IMR-90 (cell line): Measurements from ENCODE around the gene GAS7. TPM values are rescaled to one million over a fixed set of nuclear protein-coding genes. Genes with fewer than 3 reads are reported as not detected.

ENCODE experiments used
- ATAC-seq: fragments of 200-7000 bp; cut with Tn5 transposase; 2 replicates; pipeline ENCODE4 v1.9.1; 2020; ENCODE audit warnings: low read depth, mild to moderate bottlenecking, moderate library complexity
- BruUV-seq: library from RNA; stranded (reverse); fragments of 400-500 nt; replicated peaks from 2 replicates; lab custom pipeline; 2021; lab: Mats Ljungman, UMichigan
- CTCF ChIA-PET: fragments of 300-600 bp; formaldehyde crosslinking; extraction: SDS; loops from one replicate; lab custom pipeline; 2021; ENCODE audit warnings: antibody characterized with exemption; lab: Yijun Ruan, JAX
- POLR2A ChIA-PET: fragments of 300-600 bp; sonication (Branson Sonifier 250); formaldehyde crosslinking; loops from one replicate; lab custom pipeline; 2022; ENCODE audit warnings: antibody characterized with exemption; ENCODE audit not compliant: unreplicated experiment; lab: Charles Lee
- DNase-seq: peaks from one replicate; pipeline ENCODE4 v3.0.0; 2013
- H2AFZ ChIP-seq: replicated peaks from 2 replicates; pipeline ENCODE3; 2013; ENCODE audit warnings: low read length, mild to moderate bottlenecking; ENCODE audit not compliant: poor library complexity
- H2AK5ac ChIP-seq: 2 replicates; pipeline ENCODE4 v1.6.1; 2013; ENCODE audit warnings: low read depth, low read length, inconsistent platforms
- H2AK9ac ChIP-seq: replicated peaks from 2 replicates; pipeline ENCODE3; 2013; ENCODE audit warnings: mild to moderate bottlenecking, low read depth, low read length, moderate library complexity; ENCODE audit not compliant: poor library complexity
- H2BK120ac ChIP-seq: 2 replicates; pipeline ENCODE4 v1.6.1; 2013; ENCODE audit warnings: low read depth, low read length, inconsistent platforms
- H2BK15ac ChIP-seq: 3 replicates; pipeline ENCODE4 v1.6.1; 2013; ENCODE audit warnings: low read depth, low read length, inconsistent platforms
- H2BK20ac ChIP-seq: 2 replicates; pipeline ENCODE4 v1.6.1; 2013; ENCODE audit warnings: low read depth, mild to moderate bottlenecking, inconsistent platforms, low read length, moderate library complexity
- H2BK5ac ChIP-seq: 2 replicates; pipeline ENCODE4 v1.6.1; 2013; ENCODE audit warnings: mild to moderate bottlenecking, low read depth, low read length, inconsistent platforms; ENCODE audit not compliant: poor library complexity, severe bottlenecking
- H3K14ac ChIP-seq: replicated peaks from 2 replicates; pipeline ENCODE4 v1.6.1; 2013; ENCODE audit warnings: low read depth, low read length, inconsistent platforms
- H3K18ac ChIP-seq: 2 replicates; pipeline ENCODE4 v1.6.1; 2013; ENCODE audit warnings: low read depth, low read length, control low read depth
- H3K23ac ChIP-seq: 2 replicates; pipeline ENCODE4 v1.6.1; 2013; ENCODE audit warnings: low read depth, low read length, inconsistent platforms
- H3K27ac ChIP-seq: 2 replicates; pipeline ENCODE4 v1.5.1; 2013; ENCODE audit warnings: mild to moderate bottlenecking, control low read depth, low read length; ENCODE audit not compliant: insufficient read depth
- H3K27me3 ChIP-seq: 2 replicates; pipeline ENCODE4 v1.6.1; 2013; ENCODE audit warnings: low read length; ENCODE audit not compliant: control insufficient read depth, insufficient read depth
- H3K36me3 ChIP-seq: 2 replicates; pipeline ENCODE4 v1.6.1; 2013; ENCODE audit warnings: low read length, mixed read lengths; ENCODE audit not compliant: control insufficient read depth, insufficient read depth
- H3K4ac ChIP-seq: 2 replicates; pipeline ENCODE4 v1.6.1; 2013; ENCODE audit warnings: low read depth, low read length, inconsistent platforms
- H3K4me1 ChIP-seq: 2 replicates; pipeline ENCODE4 v1.6.1; 2013; ENCODE audit warnings: low read length, mixed read lengths; ENCODE audit not compliant: control insufficient read depth, insufficient read depth
- H3K4me2 ChIP-seq: 2 replicates; pipeline ENCODE4 v1.6.1; 2013; ENCODE audit warnings: low read depth, mild to moderate bottlenecking, control low read depth, low read length, moderate library complexity
- H3K4me3 ChIP-seq: 2 replicates; pipeline ENCODE4 v1.5.1; 2013; ENCODE audit warnings: low read depth, mild to moderate bottlenecking, control low read depth, low read length, moderate library complexity; ENCODE audit not compliant: insufficient read depth
- H3K56ac ChIP-seq: 2 replicates; pipeline ENCODE4 v1.6.1; 2013; ENCODE audit warnings: low read length, inconsistent platforms; ENCODE audit not compliant: insufficient read depth; ENCODE audit errors: extremely low read depth
- H3K79me1 ChIP-seq, 2 experiments: 2 replicates each; pipeline ENCODE4 v1.6.1; 2013; ENCODE audit warnings: low read length in 2 of 2, inconsistent platforms in 1 of 2, low read depth in 1 of 2
- H3K9ac ChIP-seq: 2 replicates; pipeline ENCODE4 v1.6.1; 2013; ENCODE audit warnings: low read depth, low read length, control low read depth
- H3K9me1 ChIP-seq: 2 replicates; pipeline ENCODE4 v1.6.1; 2013; ENCODE audit warnings: low read length, inconsistent platforms; ENCODE audit not compliant: insufficient read depth
- H3K9me3 ChIP-seq: 2 replicates; pipeline ENCODE4 v1.6.1; 2013; ENCODE audit warnings: low read length; ENCODE audit not compliant: control insufficient read depth, insufficient read depth
- H4K20me1 ChIP-seq: 2 replicates; pipeline ENCODE4 v1.6.1; 2013; ENCODE audit warnings: low read length, inconsistent platforms; ENCODE audit not compliant: insufficient read depth
- H4K5ac ChIP-seq: 2 replicates; pipeline ENCODE4 v1.6.1; 2013; ENCODE audit warnings: mild to moderate bottlenecking, low read depth, low read length, control low read depth
- H4K8ac ChIP-seq, 2 experiments: 2 replicates each; pipeline ENCODE4 v1.6.1; 2013; ENCODE audit warnings: low read depth in 2 of 2, low read length in 2 of 2, control low read depth in 1 of 2, inconsistent platforms in 1 of 2
- H4K91ac ChIP-seq: 2 replicates; pipeline ENCODE4 v1.6.1; 2013; ENCODE audit warnings: low read depth, low read length, inconsistent platforms; ENCODE audit not compliant: insufficient read depth
- BHLHE40 ChIP-seq: fragments of 150-350 bp; IDR thresholded peaks from 2 replicates; pipeline ENCODE4 v1.6.1; 2016; ENCODE audit warnings: mild to moderate bottlenecking, low read depth, low read length
- CEBPB ChIP-seq: IDR thresholded peaks from 2 replicates; pipeline ENCODE4 v1.6.1; 2012; ENCODE audit warnings: low read depth, low read length, improper control_type of control experiment
- CHD1 ChIP-seq: IDR thresholded peaks from 2 replicates; pipeline ENCODE4 v1.6.1; 2012; ENCODE audit warnings: low read depth, low read length, improper control_type of control experiment
- FOS ChIP-seq: fragments of 150-350 bp; IDR thresholded peaks from 2 replicates; pipeline ENCODE4 v1.6.1; 2016; ENCODE audit warnings: low read depth, low read length
- MAFK ChIP-seq: IDR thresholded peaks from 2 replicates; pipeline ENCODE4 v1.6.1; 2012; ENCODE audit warnings: low read depth, low read length, improper control_type of control experiment
- MAZ ChIP-seq: IDR thresholded peaks from 2 replicates; pipeline ENCODE4 v1.6.1; 2012; ENCODE audit warnings: low read depth, mild to moderate bottlenecking, low read length, improper control_type of control experiment, moderate library complexity, borderline replicate concordance
- MXI1 ChIP-seq: IDR thresholded peaks from 2 replicates; pipeline ENCODE4 v1.6.1; 2012; ENCODE audit warnings: low read depth, mild to moderate bottlenecking, low read length, moderate library complexity, borderline replicate concordance
- NFE2L2 ChIP-seq: fragments of 150-350 bp; IDR thresholded peaks from 2 replicates; pipeline ENCODE4 v1.6.1; 2016; ENCODE audit warnings: low read depth, mild to moderate bottlenecking, low read length
- POLR2A ChIP-seq: IDR thresholded peaks from 2 replicates; pipeline ENCODE4 v1.6.1; 2012; ENCODE audit warnings: mild to moderate bottlenecking, low read depth, low read length
- RAD21 ChIP-seq: IDR thresholded peaks from 2 replicates; pipeline ENCODE4 v1.6.1; 2012; ENCODE audit warnings: low read length, improper control_type of control experiment
- RCOR1 ChIP-seq: IDR thresholded peaks from 2 replicates; pipeline ENCODE4 v1.6.1; 2012; ENCODE audit warnings: mild to moderate bottlenecking, low read length, improper control_type of control experiment; ENCODE audit not compliant: insufficient replicate concordance
- SMC3 ChIP-seq: fragments of 150-350 bp; IDR thresholded peaks from 2 replicates; pipeline ENCODE4 v1.6.1; 2016; ENCODE audit warnings: low read depth, mild to moderate bottlenecking, antibody characterized with exemption, low read length, moderate library complexity
- WGBS, 2 experiments: methylation state at CpG; one replicate each; pipeline versions ENCODE4 v1.1.5 to v1.1.7; 2013; ENCODE audit warnings: missing lambda C conversion rate in 2 of 2; ENCODE audit not compliant: insufficient read length in 1 of 2; ENCODE audit errors: extremely low coverage in 2 of 2; 5-methylcytosine and 5-hydroxymethylcytosine counted together
- dilution Hi-C: fragments of 300-500 bp; cut with HindIII; formaldehyde crosslinking; loops from one replicate; pipeline ENCODE4 v1.14.3; 2018; ENCODE audit warnings: low sequenced_read_pairs; ENCODE audit not compliant: unreplicated experiment
- in situ Hi-C: fragments of 300-500 bp; cut with MboI; formaldehyde crosslinking; loops from 3 replicates; pipeline ENCODE4 v1.14.3; 2019; ENCODE audit warnings: low sequenced_read_pairs, inconsistent platforms, mixed read lengths
- intact Hi-C: fragments of 100-400 bp; cut with micrococcal nuclease; formaldehyde crosslinking; loops from 2 replicates; pipeline ENCODE4 v1.10.0; 2022
- polyA plus RNA-seq, 3 experiments: library from polyadenylated mRNA; depleted of rRNA; stranded (reverse); fragments of >200 nt; gene quantifications; 2 replicates each; pipeline ENCODE4 v1.2.3, GENCODE V29; 2012; ENCODE audit warnings: low replicate concordance in 1 of 3
- total RNA-seq: library from RNA; depleted of rRNA; stranded (reverse); fragments of >200 nt; gene quantifications from 2 replicates; pipeline ENCODE4 v1.2.3, GENCODE V29; 2012
- TF ChIP-seq, protein P1 (sequence below): conservative IDR thresholded peaks from 2 replicates; pipeline ENCODE4 v1.5.1; 2012; ENCODE audit warnings: mild to moderate bottlenecking, low read depth, low read length, improper control_type of control experiment
- TF ChIP-seq, protein P2 (sequence below): fragments of 150-350 bp; IDR thresholded peaks from 2 replicates; pipeline ENCODE4 v1.6.1; 2016; ENCODE audit warnings: low read depth, mild to moderate bottlenecking, low read length, moderate library complexity, borderline replicate concordance

Gene GAS7
- total and polyA plus RNA-seq, 2 of the 4 experiments (the other 2 are of a cell fraction): 4.6 to 5.0 TPM

DNA sequence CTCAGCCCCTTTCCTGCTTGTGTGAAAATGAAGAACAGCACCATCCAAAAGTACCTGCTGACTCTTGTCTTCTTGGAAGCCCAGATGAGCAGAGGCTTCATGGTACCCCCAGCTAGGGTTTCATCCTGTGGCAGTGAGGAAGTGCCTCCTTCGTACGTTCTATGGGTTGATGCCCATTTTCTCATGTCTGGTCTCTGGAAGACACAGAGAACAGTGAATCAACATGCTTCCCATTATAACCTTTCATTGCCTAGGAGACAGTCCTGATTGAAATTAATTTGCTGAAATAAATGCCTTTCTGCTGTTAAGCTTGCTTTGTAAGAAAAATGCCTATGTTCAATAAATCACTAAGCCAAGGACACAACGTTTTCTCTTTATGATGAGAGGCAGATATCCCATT, 329.9 kb downstream of the GAS7 start:
- H3K23ac ChIP-seq: no peak overlapping the region
- ATAC-seq: no peak
- no peak overlapping the region for H3K18ac ChIP-seq
- BruUV-seq: no TSS peak
- H3K4me1 ChIP-seq: no peaks in the 10 kb centered on the region
- H3K27ac ChIP-seq: no peak overlapping the region
- no peak for DNase-seq
- POLR2A ChIA-PET: no interaction called here
- no peak overlapping the region for H3K4me2 ChIP-seq
- no peaks in the 10 kb centered on the region for H3K27me3 ChIP-seq
- no peak overlapping the region for H3K4me3 ChIP-seq
- H3K9me3 ChIP-seq: no peaks in the 10 kb centered on the region; the same call in none of the 2 replicates
- CTCF ChIA-PET: no interaction called here
- no peak overlapping the region for H2AK9ac ChIP-seq
- no CpG with 5 or more reads among the region's 3 CpGs for WGBS, 2 experiments
- H4K91ac ChIP-seq: no peak overlapping the region
- no peak overlapping the region for H2BK5ac ChIP-seq
- H2AFZ ChIP-seq: no peak overlapping the region
- in situ Hi-C loops (no loop called here), dilution Hi-C loops (no loop called here), intact Hi-C loops (no loop called here)
- H3K9me1 ChIP-seq: no peaks in the 10 kb centered on the region
- H2BK15ac ChIP-seq: no peak overlapping the region
- H3K56ac ChIP-seq: no peak overlapping the region
- no peaks in the 10 kb centered on the region for H4K20me1 ChIP-seq
- H3K79me1 ChIP-seq: no peaks in the 10 kb centered on the region
- H2BK120ac ChIP-seq: no peak overlapping the region
- no peaks in the 10 kb centered on the region for H3K36me3 ChIP-seq
- no peak overlapping the region for H4K8ac ChIP-seq
- H2AK5ac ChIP-seq: no peak overlapping the region
- H3K4ac ChIP-seq: no peak overlapping the region
- H3K9ac ChIP-seq: no peak overlapping the region
- no peak overlapping the region for H4K5ac ChIP-seq
- H2BK20ac ChIP-seq: no peak overlapping the region
- H3K14ac ChIP-seq: no peak overlapping the region
- TF ChIP-seq BHLHE40 (no peak), RAD21 (no peak), RCOR1 (no peak), SMC3 (no peak), NFE2L2 (no peak), MAZ (no peak), MXI1 (no peak), FOS (no peak), CEBPB (no peak), POLR2A (no peak), MAFK (no peak), CHD1 (no peak)
- TF ChIP-seq, protein P1, sequence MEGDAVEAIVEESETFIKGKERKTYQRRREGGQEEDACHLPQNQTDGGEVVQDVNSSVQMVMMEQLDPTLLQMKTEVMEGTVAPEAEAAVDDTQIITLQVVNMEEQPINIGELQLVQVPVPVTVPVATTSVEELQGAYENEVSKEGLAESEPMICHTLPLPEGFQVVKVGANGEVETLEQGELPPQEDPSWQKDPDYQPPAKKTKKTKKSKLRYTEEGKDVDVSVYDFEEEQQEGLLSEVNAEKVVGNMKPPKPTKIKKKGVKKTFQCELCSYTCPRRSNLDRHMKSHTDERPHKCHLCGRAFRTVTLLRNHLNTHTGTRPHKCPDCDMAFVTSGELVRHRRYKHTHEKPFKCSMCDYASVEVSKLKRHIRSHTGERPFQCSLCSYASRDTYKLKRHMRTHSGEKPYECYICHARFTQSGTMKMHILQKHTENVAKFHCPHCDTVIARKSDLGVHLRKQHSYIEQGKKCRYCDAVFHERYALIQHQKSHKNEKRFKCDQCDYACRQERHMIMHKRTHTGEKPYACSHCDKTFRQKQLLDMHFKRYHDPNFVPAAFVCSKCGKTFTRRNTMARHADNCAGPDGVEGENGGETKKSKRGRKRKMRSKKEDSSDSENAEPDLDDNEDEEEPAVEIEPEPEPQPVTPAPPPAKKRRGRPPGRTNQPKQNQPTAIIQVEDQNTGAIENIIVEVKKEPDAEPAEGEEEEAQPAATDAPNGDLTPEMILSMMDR: no peak
- TF ChIP-seq, protein P2, sequence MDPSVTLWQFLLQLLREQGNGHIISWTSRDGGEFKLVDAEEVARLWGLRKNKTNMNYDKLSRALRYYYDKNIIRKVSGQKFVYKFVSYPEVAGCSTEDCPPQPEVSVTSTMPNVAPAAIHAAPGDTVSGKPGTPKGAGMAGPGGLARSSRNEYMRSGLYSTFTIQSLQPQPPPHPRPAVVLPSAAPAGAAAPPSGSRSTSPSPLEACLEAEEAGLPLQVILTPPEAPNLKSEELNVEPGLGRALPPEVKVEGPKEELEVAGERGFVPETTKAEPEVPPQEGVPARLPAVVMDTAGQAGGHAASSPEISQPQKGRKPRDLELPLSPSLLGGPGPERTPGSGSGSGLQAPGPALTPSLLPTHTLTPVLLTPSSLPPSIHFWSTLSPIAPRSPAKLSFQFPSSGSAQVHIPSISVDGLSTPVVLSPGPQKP: no peak
